ENCODE measurements around the gene NAPB.

The NAPB gene

GRCh38 chr20:23437126-23437899 lies 16.0 kb upstream of the NAPB start:
- TF ChIP-seq SIN3A (IDR thresholded peaks at IDR 0.05; ENCODE audit: borderline replicate concordance, insufficient read depth, low read length) (no peak), TAF1 (IDR thresholded peaks at IDR 0.05; ENCODE audit: borderline replicate concordance, insufficient read depth, low read length) (no peak), FOXP2 (optimal IDR thresholded peaks at IDR 0.05; ENCODE audit: borderline replicate concordance, extremely low read depth, extremely low read length, insufficient read depth) (no peak), POLR2AphosphoS5 (IDR thresholded peaks at IDR 0.05; ENCODE audit: low read depth, low read length) (no peak), REST (IDR thresholded peaks at IDR 0.05; ENCODE audit: insufficient read depth in 1 of 2, low read depth in 2 of 2, low read length in 2 of 2) (no peak)

DNA sequence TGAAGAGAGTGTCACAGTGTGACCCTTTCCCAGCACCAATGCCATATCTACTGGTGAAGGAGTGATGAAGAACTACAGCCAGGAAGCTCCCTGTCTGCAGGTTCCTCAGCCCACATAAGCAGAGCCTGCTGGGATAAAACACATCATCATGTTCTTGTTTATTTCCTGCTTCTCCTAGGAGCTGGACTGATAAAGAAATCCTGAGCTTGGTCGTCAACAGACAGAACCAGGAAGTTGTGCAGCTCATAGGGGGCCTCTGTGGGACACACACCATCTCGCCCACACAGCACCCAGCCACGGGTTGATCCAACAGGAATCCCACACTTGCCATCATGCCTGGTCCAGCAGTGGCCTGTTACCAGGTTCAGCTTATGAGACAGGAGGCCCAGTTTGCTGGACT lies 15.4 kb upstream of the NAPB start:
- TF ChIP-seq FOXP2 (optimal IDR thresholded peaks at IDR 0.05; ENCODE audit: borderline replicate concordance, extremely low read depth, extremely low read length, insufficient read depth) (no peak), POLR2AphosphoS5 (IDR thresholded peaks at IDR 0.05; ENCODE audit: low read depth, low read length) (no peak), SIN3A (IDR thresholded peaks at IDR 0.05; ENCODE audit: borderline replicate concordance, insufficient read depth, low read length) (no peak), TAF1 (IDR thresholded peaks at IDR 0.05; ENCODE audit: borderline replicate concordance, insufficient read depth, low read length) (no peak)

- TF ChIP-seq TAF1 (IDR thresholded peaks at IDR 0.05; ENCODE audit: borderline replicate concordance, insufficient read depth, low read length) (no peak), FOXP2 (optimal IDR thresholded peaks at IDR 0.05; ENCODE audit: borderline replicate concordance, extremely low read depth, extremely low read length, insufficient read depth) (no peak), POLR2AphosphoS5 (IDR thresholded peaks at IDR 0.05; ENCODE audit: low read depth, low read length) (no peak), REST (IDR thresholded peaks at IDR 0.05; ENCODE audit: insufficient read depth in 1 of 2, low read depth in 2 of 2, low read length in 2 of 2) (no peak), SIN3A (IDR thresholded peaks at IDR 0.05; ENCODE audit: borderline replicate concordance, insufficient read depth, low read length) (no peak)
Observed at GRCh38 chr20:23435626-23436539, 14.6 kb upstream of the NAPB start.

DNA sequence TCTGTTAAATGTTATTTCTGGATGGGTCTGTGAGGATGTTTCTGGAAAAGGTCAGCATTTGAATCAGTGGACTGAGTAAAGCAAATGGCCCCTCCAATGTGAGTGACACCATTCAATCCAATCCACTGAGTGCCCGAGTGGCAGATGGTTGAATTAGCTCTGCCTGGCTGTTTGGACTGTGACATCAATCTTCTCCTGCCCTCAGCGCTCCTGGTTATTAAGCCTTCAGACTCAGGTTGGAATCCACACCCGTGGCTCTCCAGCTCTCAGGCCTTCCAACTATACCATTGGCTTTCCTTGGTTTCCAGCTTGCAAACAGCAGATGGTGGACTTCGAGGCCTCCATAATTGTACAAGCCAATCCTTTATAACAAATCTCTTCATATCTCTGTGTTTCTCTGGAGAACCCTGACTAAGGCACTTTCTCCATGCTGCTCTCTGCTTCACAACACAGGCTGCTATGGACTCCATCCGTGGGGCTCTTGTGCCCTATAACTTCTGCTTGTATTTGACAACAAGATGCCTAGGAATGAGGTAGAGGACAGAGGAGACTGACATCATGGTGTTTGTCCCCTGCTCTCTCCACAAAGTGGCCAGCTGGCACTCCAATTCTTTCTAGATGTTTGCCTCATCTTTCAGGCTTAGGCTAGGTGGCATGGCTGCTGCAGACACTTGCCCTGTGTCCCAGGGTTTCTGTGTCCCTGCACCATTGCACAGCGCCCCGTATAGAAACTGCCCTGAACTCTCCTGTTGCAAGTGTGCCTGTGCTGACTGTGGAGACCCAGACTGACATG lies 13.4 kb upstream of the NAPB start:
- no peak for TF ChIP-seq REST (IDR thresholded peaks at IDR 0.05; ENCODE audit: insufficient read depth in 1 of 2, low read depth in 2 of 2, low read length in 2 of 2)
- TF ChIP-seq POLR2AphosphoS5 (IDR thresholded peaks at IDR 0.05; ENCODE audit: low read depth, low read length) = no peak
- no peak for TF ChIP-seq SIN3A (IDR thresholded peaks at IDR 0.05; ENCODE audit: borderline replicate concordance, insufficient read depth, low read length)
- TF ChIP-seq TAF1 (IDR thresholded peaks at IDR 0.05; ENCODE audit: borderline replicate concordance, insufficient read depth, low read length) = no peak
- TF ChIP-seq FOXP2 (optimal IDR thresholded peaks at IDR 0.05; ENCODE audit: borderline replicate concordance, extremely low read depth, extremely low read length, insufficient read depth) = no peak

DNA sequence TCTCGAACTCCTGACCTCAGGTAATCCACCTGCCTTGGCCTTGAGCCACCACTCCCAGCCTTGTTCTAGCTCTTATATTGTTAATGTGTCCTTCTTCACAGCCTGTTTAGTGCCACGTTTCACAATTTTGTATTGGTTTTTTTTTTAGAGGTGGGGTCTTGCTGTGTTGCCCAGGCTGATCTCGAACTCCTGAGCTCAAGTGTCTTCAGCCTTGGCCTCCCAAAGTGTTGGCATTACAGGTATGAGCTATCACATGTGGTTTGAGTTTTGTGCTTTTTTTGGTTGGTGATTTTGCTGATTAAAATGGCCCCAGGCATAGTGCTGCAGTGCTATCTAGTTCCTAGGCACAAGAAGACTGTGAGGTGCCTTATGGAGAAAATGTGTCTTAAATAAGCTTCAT lies 12.3 kb upstream of the NAPB start:
- TF ChIP-seq POLR2AphosphoS5 (IDR thresholded peaks at IDR 0.05; ENCODE audit: low read depth, low read length) (no peak), SIN3A (IDR thresholded peaks at IDR 0.05; ENCODE audit: borderline replicate concordance, insufficient read depth, low read length) (no peak), REST (IDR thresholded peaks at IDR 0.05; ENCODE audit: insufficient read depth in 1 of 2, low read depth in 2 of 2, low read length in 2 of 2) (no peak), FOXP2 (optimal IDR thresholded peaks at IDR 0.05; ENCODE audit: borderline replicate concordance, extremely low read depth, extremely low read length, insufficient read depth) (no peak), TAF1 (IDR thresholded peaks at IDR 0.05; ENCODE audit: borderline replicate concordance, insufficient read depth, low read length) (no peak)
